Measurements from ENCODE around the gene AKAP13. TPM values are rescaled to one million over a fixed set of nuclear protein-coding genes. Genes with fewer than 3 reads are reported as not detected.

The AKAP13 gene
- total RNA-seq, 1 experiment from 2014 or later = 49.6 TPM

- ChIA-PET POLR2A (no interaction called here), CTCF (no interaction called here)
- Histone ChIP-seq H3K9me3 (no peaks in the 10 kb centered on the region), H3K4me3 (ENCODE audit: low read depth, low read length) (no peak overlapping the region), H3K27me3 (replicated peaks; ENCODE audit: control insufficient read depth, insufficient read depth, low read length) (no peaks in the 10 kb centered on the region), H3K36me3 (ENCODE audit: control insufficient read depth, insufficient read depth, low read length) (no peaks in the 10 kb centered on the region; the same call in none of the 2 replicates), H3K4me1 (no peaks in the 10 kb centered on the region)
- DNase-seq = no peak
- BruUV-seq (replicated peaks) = no TSS peak
- no peaks in the 10 kb centered on the region for H3K9me3 Mint-ChIP-seq (ENCODE audit: unreplicated experiment)
- intact Hi-C loops (cut with micrococcal nuclease; ENCODE audit: unreplicated experiment) = no loop called here
- peaks cover 29% of the 10 kb centered on the region for H3K36me3 Mint-ChIP-seq (ENCODE audit: insufficient read depth, unreplicated experiment)
- no peaks in the 10 kb centered on the region for H3K27me3 Mint-ChIP-seq (ENCODE audit: insufficient read depth, unreplicated experiment)
- no peak for TF ChIP-seq CTCF (IDR thresholded peaks at IDR 0.05; ENCODE audit: insufficient read depth in 1 of 2, low read depth in 1 of 2, low read length in 1 of 2, severe bottlenecking in 1 of 2, unreplicated experiment in 1 of 2)
- H3K4me1 Mint-ChIP-seq (ENCODE audit: low read depth, unreplicated experiment) = no peaks in the 10 kb centered on the region
- no peak overlapping the region for H3K4me3 Mint-ChIP-seq (ENCODE audit: unreplicated experiment)
- no peak overlapping the region for H3K27ac Mint-ChIP-seq (ENCODE audit: unreplicated experiment)
Observed at GRCh38 chr15:85767785-85768529, 387.6 kb downstream of the AKAP13 start.

GRCh38 chr15:85768595-85769168 is 388.3 kb downstream of the AKAP13 start:
- Histone ChIP-seq H3K9me3 (no peaks in the 10 kb centered on the region), H3K4me1 (no peaks in the 10 kb centered on the region), H3K36me3 (ENCODE audit: control insufficient read depth, insufficient read depth, low read length) (no peaks in the 10 kb centered on the region; the same call in none of the 2 replicates), H3K27me3 (replicated peaks; ENCODE audit: control insufficient read depth, insufficient read depth, low read length) (no peaks in the 10 kb centered on the region), H3K4me3 (ENCODE audit: low read depth, low read length) (no peak overlapping the region)
- intact Hi-C loops (cut with micrococcal nuclease; ENCODE audit: unreplicated experiment) = no loop called here
- no peak for DNase-seq
- H3K36me3 Mint-ChIP-seq (ENCODE audit: insufficient read depth, unreplicated experiment) = peaks cover 30% of the 10 kb centered on the region
- no peak overlapping the region for H3K27ac Mint-ChIP-seq (ENCODE audit: unreplicated experiment)
- H3K9me3 Mint-ChIP-seq (ENCODE audit: unreplicated experiment) = no peaks in the 10 kb centered on the region
- H3K4me1 Mint-ChIP-seq (ENCODE audit: low read depth, unreplicated experiment) = no peaks in the 10 kb centered on the region
- H3K4me3 Mint-ChIP-seq (ENCODE audit: unreplicated experiment) = no peak overlapping the region
- no peak for TF ChIP-seq CTCF (IDR thresholded peaks at IDR 0.05; ENCODE audit: insufficient read depth in 1 of 2, low read depth in 1 of 2, low read length in 1 of 2, severe bottlenecking in 1 of 2, unreplicated experiment in 1 of 2)
- POLR2A ChIA-PET = no interaction called here
- no peaks in the 10 kb centered on the region for H3K27me3 Mint-ChIP-seq (ENCODE audit: insufficient read depth, unreplicated experiment)
- CTCF ChIA-PET = no interaction called here
- BruUV-seq (replicated peaks) = no TSS peak

- POLR2A ChIA-PET = no interaction called here
- Histone ChIP-seq H3K27me3 (replicated peaks; ENCODE audit: control insufficient read depth, insufficient read depth, low read length) (no peaks in the 10 kb centered on the region), H3K9me3 (no peaks in the 10 kb centered on the region), H3K4me3 (ENCODE audit: low read depth, low read length) (no peak overlapping the region), H3K36me3 (ENCODE audit: control insufficient read depth, insufficient read depth, low read length) (no peaks in the 10 kb centered on the region; the same call in 1 of the 2 replicates), H3K4me1 (no peaks in the 10 kb centered on the region)
- no peaks in the 10 kb centered on the region for H3K27me3 Mint-ChIP-seq (ENCODE audit: insufficient read depth, unreplicated experiment)
- DNase-seq = no peak
- intact Hi-C loops (cut with micrococcal nuclease; ENCODE audit: unreplicated experiment) = no loop called here
- no peaks in the 10 kb centered on the region for H3K4me1 Mint-ChIP-seq (ENCODE audit: low read depth, unreplicated experiment)
- no peak overlapping the region for H3K27ac Mint-ChIP-seq (ENCODE audit: unreplicated experiment)
- CTCF ChIA-PET = no interaction called here
- BruUV-seq (replicated peaks) = no TSS peak
- H3K36me3 Mint-ChIP-seq (ENCODE audit: insufficient read depth, unreplicated experiment) = peaks cover 30% of the 10 kb centered on the region
- no peak overlapping the region for H3K4me3 Mint-ChIP-seq (ENCODE audit: unreplicated experiment)
- no peaks in the 10 kb centered on the region for H3K9me3 Mint-ChIP-seq (ENCODE audit: unreplicated experiment)
- no peak for TF ChIP-seq CTCF (IDR thresholded peaks at IDR 0.05; ENCODE audit: insufficient read depth in 1 of 2, low read depth in 1 of 2, low read length in 1 of 2, severe bottlenecking in 1 of 2, unreplicated experiment in 1 of 2)
Observed at GRCh38 chr15:85769182-85769900, 388.9 kb downstream of the AKAP13 start.
